ENCODE data around the gene PDX1.

PDX1 gene

GRCh38 chr13:27926644-27927434 is 7.0 kb downstream of the PDX1 start:
- no peak overlapping the region for H3K4me3 ChIP-seq (ENCODE audit: low read depth, low read length)
- in situ Hi-C loops (cut with HindIII; ENCODE audit: low sequenced_read_pairs), result no loop called here
- no peak for TF ChIP-seq CTCF (IDR thresholded peaks at IDR 0.05; ENCODE audit: low read depth, low read length, missing control alignments)
- DNase-seq (ENCODE audit: low read depth), result no peak

GRCh38 chr13:27927444-27928352 is 7.9 kb downstream of the PDX1 start:
- no peak for DNase-seq (ENCODE audit: low read depth)
- no peak for TF ChIP-seq CTCF (IDR thresholded peaks at IDR 0.05; ENCODE audit: low read depth, low read length, missing control alignments)
- H3K4me3 ChIP-seq (ENCODE audit: low read depth, low read length), result no peak overlapping the region
- in situ Hi-C loops (cut with HindIII; ENCODE audit: low sequenced_read_pairs), result no loop called here

- no peak overlapping the region for H3K4me3 ChIP-seq (ENCODE audit: low read depth, low read length)
- no peak for TF ChIP-seq CTCF (IDR thresholded peaks at IDR 0.05; ENCODE audit: low read depth, low read length, missing control alignments)
- in situ Hi-C loops (cut with HindIII; ENCODE audit: low sequenced_read_pairs), result no loop called here
- DNase-seq (ENCODE audit: low read depth), result no peak
Observed at GRCh38 chr13:27928353-27928804, 8.6 kb downstream of the PDX1 start.

- in situ Hi-C loops (cut with HindIII; ENCODE audit: low sequenced_read_pairs), result no loop called here
- TF ChIP-seq CTCF (IDR thresholded peaks at IDR 0.05; ENCODE audit: low read depth, low read length, missing control alignments), result no peak
- no peak for DNase-seq (ENCODE audit: low read depth)
Observed at GRCh38 chr13:27928805-27929753, 9.3 kb downstream of the PDX1 start.

GRCh38 chr13:27929868-27930267 is 10.1 kb downstream of the PDX1 start:
- no peak for TF ChIP-seq CTCF (IDR thresholded peaks at IDR 0.05; ENCODE audit: low read depth, low read length, missing control alignments)
- no peak for DNase-seq (ENCODE audit: low read depth)
- H3K4me3 ChIP-seq (ENCODE audit: low read depth, low read length), result no peak overlapping the region
- in situ Hi-C loops (cut with HindIII; ENCODE audit: low sequenced_read_pairs), result no loop called here

More at GRCh38 chr13:27928805-27929753, 9.3 kb downstream of the PDX1 start:
- no peak overlapping the region for H3K4me3 ChIP-seq (ENCODE audit: low read depth, low read length)

GRCh38 chr13:27933118-27933517 is 13.3 kb downstream of the PDX1 start:
- TF ChIP-seq CTCF (IDR thresholded peaks at IDR 0.05; ENCODE audit: low read depth, low read length, missing control alignments), result no peak
- in situ Hi-C loops (cut with HindIII; ENCODE audit: low sequenced_read_pairs), result no loop called here
- H3K4me3 ChIP-seq (ENCODE audit: low read depth, low read length), result no peak overlapping the region
- no peak for DNase-seq (ENCODE audit: low read depth)

All from astrocyte of the cerebellum (primary cell).